Muscle layer of duodenum (tissue), 2 donors: ENCODE results near the gene TRPC1.

Experiments
- H3K27ac ChIP-seq: one replicate; pipeline ENCODE4 v1.7.0; 2013; ENCODE audit warnings: mild to moderate bottlenecking, low read length
- H3K27me3 ChIP-seq: one replicate; pipeline ENCODE4 v1.7.0; 2013; ENCODE audit warnings: low read depth, mild to moderate bottlenecking, control low read depth, low read length
- H3K36me3 ChIP-seq, 2 donors: one replicate each; pipeline ENCODE4 v1.7.0; 2013; ENCODE audit warnings: low read length in 2 of 2, control low read depth in 1 of 2, mild to moderate bottlenecking in 1 of 2; ENCODE audit not compliant: insufficient read depth in 2 of 2, control insufficient read depth in 1 of 2
- H3K4me1 ChIP-seq, 2 donors: one replicate each; pipeline ENCODE4 v1.7.0; 2013; ENCODE audit warnings: low read length in 2 of 2, mild to moderate bottlenecking in 2 of 2, control low read depth in 1 of 2, moderate library complexity in 1 of 2; ENCODE audit not compliant: insufficient read depth in 2 of 2, control insufficient read depth in 1 of 2
- H3K4me3 ChIP-seq, 2 donors: one replicate each; pipeline ENCODE4 v1.7.0; 2013; ENCODE audit warnings: low read length in 2 of 2, low read depth in 1 of 2, mild to moderate bottlenecking in 1 of 2
- H3K9me3 ChIP-seq, 2 donors: one replicate each; pipeline ENCODE4 v1.7.0; 2013; ENCODE audit warnings: low read length in 2 of 2, control low read depth in 1 of 2, mild to moderate bottlenecking in 1 of 2; ENCODE audit not compliant: control insufficient read depth in 1 of 2
- donor health status: healthy.

TRPC1 gene

GRCh38 chr3:142754494-142754893 is 30.7 kb downstream of the TRPC1 start:
- H3K9me3 ChIP-seq = no peaks in the 10 kb centered on the region
- H3K4me3 ChIP-seq = no peak overlapping the region

GRCh38 chr3:142768338-142768737 is 44.5 kb downstream of the TRPC1 start:
- no peak overlapping the region for H3K27ac ChIP-seq
- peaks cover 0 to 7% of the 10 kb centered on the region in 2 donors for H3K9me3 ChIP-seq
- no peaks in the 10 kb centered on the region for H3K4me1 ChIP-seq
- H3K27me3 ChIP-seq = no peaks in the 10 kb centered on the region
- no peak overlapping the region for H3K4me3 ChIP-seq
- peaks cover 0 to 30% of the 10 kb centered on the region in 2 donors for H3K36me3 ChIP-seq

More at GRCh38 chr3:142754494-142754893, 30.7 kb downstream of the TRPC1 start:
- Histone ChIP-seq H3K27me3 (no peaks in the 10 kb centered on the region), H3K4me1 (no peaks in the 10 kb centered on the region), H3K36me3 (no peaks in the 10 kb centered on the region), H3K27ac (no peak overlapping the region)

DNA sequence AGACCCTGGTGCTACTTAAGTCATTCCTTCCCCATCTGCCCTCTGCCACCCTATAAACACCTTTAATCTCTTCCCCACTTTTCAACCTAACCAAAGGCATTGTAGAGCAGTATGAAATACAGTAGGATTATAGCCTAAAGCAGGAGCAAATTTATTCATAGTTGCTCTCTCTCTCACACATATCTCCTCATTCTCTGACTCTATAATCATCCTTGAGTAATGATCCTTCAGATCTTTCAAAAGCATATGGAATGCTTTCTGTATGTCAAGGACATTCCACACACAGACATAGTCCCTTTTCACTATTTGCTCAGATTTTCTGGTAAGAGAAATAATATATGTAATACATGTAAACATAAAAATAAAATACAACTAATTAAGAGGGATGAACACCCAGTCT is 54.1 kb downstream of the TRPC1 start:
- peaks cover 0 to 3% of the 10 kb centered on the region in 2 donors for H3K9me3 ChIP-seq
- H3K4me1 ChIP-seq = no peaks in the 10 kb centered on the region
- H3K36me3 ChIP-seq = peaks cover 5 to 8% of the 10 kb centered on the region in 2 donors

DNA sequence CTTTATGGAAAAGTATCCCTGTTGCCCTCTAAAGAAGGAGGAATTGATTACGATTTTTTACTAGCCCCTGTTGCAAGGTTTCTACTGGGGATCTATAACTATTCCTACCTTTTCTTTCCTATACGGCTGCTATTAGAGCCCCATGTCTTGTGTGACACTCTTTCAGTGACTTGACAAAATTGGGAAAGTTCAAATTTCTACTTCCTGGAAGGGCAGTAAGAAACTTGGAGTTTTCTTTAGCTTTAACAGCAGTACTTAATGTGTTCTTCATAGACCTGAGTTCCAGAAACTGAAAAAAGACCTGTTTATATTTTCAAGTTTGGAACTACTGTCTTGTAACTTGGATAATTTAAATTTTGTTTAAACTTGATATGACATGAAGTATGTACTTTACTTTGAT is 54.7 kb downstream of the TRPC1 start:
- no peaks in the 10 kb centered on the region for H3K27me3 ChIP-seq
- no peak overlapping the region for H3K4me3 ChIP-seq
- H3K27ac ChIP-seq = no peak overlapping the region
- H3K9me3 ChIP-seq = peaks cover 0 to 3% of the 10 kb centered on the region in 2 donors
- H3K4me1 ChIP-seq = no peaks in the 10 kb centered on the region
- H3K36me3 ChIP-seq = peaks cover 6 to 9% of the 10 kb centered on the region in 2 donors

More for the DNA sequence above, 54.1 kb downstream of the TRPC1 start:
- Histone ChIP-seq H3K27ac (no peak overlapping the region), H3K27me3 (no peaks in the 10 kb centered on the region), H3K4me3 (no peak overlapping the region)

DNA sequence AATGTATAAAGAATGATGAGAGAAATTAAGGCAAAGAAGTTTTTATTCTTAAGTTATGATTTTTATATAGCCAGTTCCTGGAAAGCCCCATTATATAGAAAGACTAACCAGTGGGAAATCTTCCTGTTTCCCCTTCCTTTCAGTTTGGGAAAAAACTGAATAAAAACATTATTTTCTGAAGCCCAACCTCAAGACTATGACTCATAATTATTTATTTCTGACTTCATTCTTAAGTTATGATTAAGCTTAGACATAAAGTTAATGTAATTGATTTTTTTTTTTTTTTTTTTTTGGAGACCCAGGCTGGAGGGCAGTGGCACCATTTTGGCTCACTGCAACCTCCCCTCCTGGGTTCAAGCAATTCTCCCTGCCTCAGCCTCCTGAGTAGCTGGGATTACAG is 55.8 kb downstream of the TRPC1 start:
- H3K4me3 ChIP-seq = no peak overlapping the region
- H3K27me3 ChIP-seq = no peaks in the 10 kb centered on the region
- peaks cover 0 to 3% of the 10 kb centered on the region in 2 donors for H3K9me3 ChIP-seq
- H3K27ac ChIP-seq = no peak overlapping the region
- H3K4me1 ChIP-seq = no peaks in the 10 kb centered on the region
- peaks cover 6 to 9% of the 10 kb centered on the region in 2 donors for H3K36me3 ChIP-seq

DNA sequence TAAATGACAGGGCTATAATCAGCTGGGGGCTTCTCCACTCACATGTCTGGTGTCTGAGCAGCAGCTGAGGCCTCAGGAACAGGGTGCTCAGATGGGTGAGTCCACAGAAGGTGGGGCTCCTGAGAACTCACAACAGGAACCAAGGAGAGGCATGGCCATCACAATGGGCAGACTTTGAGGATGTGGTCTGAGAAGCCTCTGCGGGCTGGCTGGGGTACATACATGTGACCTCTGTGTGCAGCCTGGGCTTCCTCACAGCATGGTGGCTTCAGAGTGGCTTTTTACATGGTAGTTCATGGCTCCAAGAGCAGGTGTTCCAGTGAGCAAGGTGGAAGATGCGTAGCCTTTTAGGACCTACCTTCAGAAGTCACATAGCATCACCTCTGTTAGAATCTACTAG is 58.8 kb downstream of the TRPC1 start:
- Histone ChIP-seq H3K4me3 (no peak overlapping the region), H3K27me3 (no peaks in the 10 kb centered on the region), H3K4me1 (no peaks in the 10 kb centered on the region), H3K27ac (no peak overlapping the region), H3K9me3 (peaks cover 0 to 3% of the 10 kb centered on the region in 2 donors), H3K36me3 (peaks cover 6 to 9% of the 10 kb centered on the region in 2 donors)

DNA sequence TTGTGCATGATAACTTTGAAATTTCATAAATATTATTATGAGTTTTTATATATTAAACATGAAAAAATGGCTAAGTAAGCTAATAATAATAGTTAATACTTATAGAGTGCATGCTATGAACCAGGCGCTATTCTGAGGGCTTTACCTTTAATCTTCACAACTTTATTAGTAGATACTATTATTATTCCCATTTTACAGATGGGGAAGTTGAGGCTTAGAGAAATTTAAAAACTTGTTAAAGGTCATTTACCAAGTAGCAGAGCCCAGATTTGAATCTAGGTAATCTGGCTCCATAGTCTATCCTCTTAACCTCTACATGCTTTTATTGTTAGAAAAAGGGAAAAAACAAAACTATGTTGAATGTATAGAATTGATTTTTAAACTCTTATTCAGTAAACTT is 60.4 kb downstream of the TRPC1 start:
- Histone ChIP-seq H3K27me3 (no peaks in the 10 kb centered on the region), H3K4me1 (no peaks in the 10 kb centered on the region), H3K36me3 (peaks cover 6 to 9% of the 10 kb centered on the region in 2 donors), H3K4me3 (no peak overlapping the region), H3K27ac (no peak overlapping the region), H3K9me3 (peaks cover 0 to 3% of the 10 kb centered on the region in 2 donors)

DNA sequence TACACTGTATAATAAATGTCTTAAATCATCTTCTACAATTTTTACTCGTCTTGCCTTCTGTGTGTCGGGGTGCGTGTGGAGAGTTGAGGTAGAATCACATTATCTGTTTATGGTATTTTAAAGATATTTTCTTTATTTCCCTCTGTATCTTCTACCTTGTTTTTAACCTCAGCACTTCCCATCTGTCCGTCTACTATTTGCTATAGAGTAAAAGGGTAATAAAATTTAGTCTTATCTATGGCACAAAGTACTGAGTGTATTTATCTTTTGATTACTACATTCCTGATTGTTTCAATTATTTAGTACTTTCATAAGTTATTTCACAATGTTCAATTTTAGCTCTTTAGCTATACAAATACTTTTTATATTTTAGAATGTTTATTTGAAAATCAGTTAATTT is 62.2 kb downstream of the TRPC1 start:
- Histone ChIP-seq H3K4me1 (no peaks in the 10 kb centered on the region), H3K27me3 (no peaks in the 10 kb centered on the region), H3K4me3 (no peak overlapping the region), H3K36me3 (peaks cover 6 to 9% of the 10 kb centered on the region in 2 donors), H3K27ac (no peak overlapping the region), H3K9me3 (peaks cover 0 to 3% of the 10 kb centered on the region in 2 donors)

GRCh38 chr3:142787719-142788118 is 63.9 kb downstream of the TRPC1 start:
- Histone ChIP-seq H3K9me3 (peaks cover 0 to under 1% of the 10 kb centered on the region in 2 donors), H3K27ac (no peak overlapping the region), H3K27me3 (no peaks in the 10 kb centered on the region), H3K4me1 (no peaks in the 10 kb centered on the region), H3K4me3 (no peak overlapping the region), H3K36me3 (peaks cover 3 to 6% of the 10 kb centered on the region in 2 donors)

GRCh38 chr3:142794508-142794907 is 70.7 kb downstream of the TRPC1 start:
- Histone ChIP-seq H3K9me3 (no peaks in the 10 kb centered on the region), H3K27me3 (no peaks in the 10 kb centered on the region), H3K4me3 (no peak overlapping the region), H3K4me1 (no peaks in the 10 kb centered on the region), H3K36me3 (no peaks in the 10 kb centered on the region), H3K27ac (no peak overlapping the region)

DNA sequence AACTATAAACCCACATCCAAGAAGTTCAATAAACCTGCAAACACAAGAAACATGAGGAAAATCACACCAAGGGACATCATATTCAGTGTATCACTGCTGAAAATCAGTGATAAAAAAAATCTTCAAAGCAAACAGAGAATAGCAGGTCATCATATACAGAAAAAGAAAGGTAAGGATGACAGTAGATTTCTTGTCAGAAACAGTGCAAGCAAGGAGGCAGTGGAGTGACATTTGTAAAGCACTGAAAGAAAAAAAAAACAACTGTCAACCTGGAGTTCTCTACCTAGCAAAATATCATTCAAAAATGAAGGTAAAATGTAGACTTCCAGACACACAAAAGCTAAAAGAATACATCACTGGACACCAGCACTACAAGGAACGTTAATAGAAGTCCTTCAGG is 71.5 kb downstream of the TRPC1 start:
- Histone ChIP-seq H3K9me3 (no peaks in the 10 kb centered on the region), H3K4me3 (no peak overlapping the region), H3K27me3 (no peaks in the 10 kb centered on the region), H3K4me1 (no peaks in the 10 kb centered on the region), H3K36me3 (no peaks in the 10 kb centered on the region), H3K27ac (no peak overlapping the region)

DNA sequence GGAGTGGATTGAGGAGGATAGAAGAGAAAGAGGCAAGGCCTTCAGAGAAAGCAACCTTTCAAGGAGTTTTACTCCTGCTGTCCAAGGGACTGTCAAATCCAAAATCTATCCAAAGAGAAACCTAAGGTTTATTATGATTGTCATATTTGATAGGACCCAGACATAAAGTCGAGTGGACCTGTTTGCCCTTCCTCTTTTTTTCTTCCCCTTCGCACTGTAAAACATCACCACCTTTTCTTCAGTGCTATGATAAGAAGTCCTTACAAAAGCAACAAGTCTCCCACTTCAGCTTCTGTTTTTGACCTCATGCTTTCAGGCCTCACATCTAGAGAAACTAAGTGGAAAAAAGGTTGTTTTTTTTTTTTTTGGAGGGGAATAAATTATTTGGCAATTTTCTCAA is 73.0 kb downstream of the TRPC1 start:
- H3K4me3 ChIP-seq = no peak overlapping the region
- no peaks in the 10 kb centered on the region for H3K36me3 ChIP-seq
- H3K4me1 ChIP-seq = no peaks in the 10 kb centered on the region
- H3K9me3 ChIP-seq = no peaks in the 10 kb centered on the region
- no peaks in the 10 kb centered on the region for H3K27me3 ChIP-seq
- H3K27ac ChIP-seq = no peak overlapping the region
